ENCODE data around the gene KDM2A. TPM values are rescaled to one million over a fixed set of nuclear protein-coding genes. Genes with fewer than 3 reads are reported as not detected.

KDM2A gene
- total and polyA plus RNA-seq, 2 donors: 27.4 to 42.0 TPM

DNA sequence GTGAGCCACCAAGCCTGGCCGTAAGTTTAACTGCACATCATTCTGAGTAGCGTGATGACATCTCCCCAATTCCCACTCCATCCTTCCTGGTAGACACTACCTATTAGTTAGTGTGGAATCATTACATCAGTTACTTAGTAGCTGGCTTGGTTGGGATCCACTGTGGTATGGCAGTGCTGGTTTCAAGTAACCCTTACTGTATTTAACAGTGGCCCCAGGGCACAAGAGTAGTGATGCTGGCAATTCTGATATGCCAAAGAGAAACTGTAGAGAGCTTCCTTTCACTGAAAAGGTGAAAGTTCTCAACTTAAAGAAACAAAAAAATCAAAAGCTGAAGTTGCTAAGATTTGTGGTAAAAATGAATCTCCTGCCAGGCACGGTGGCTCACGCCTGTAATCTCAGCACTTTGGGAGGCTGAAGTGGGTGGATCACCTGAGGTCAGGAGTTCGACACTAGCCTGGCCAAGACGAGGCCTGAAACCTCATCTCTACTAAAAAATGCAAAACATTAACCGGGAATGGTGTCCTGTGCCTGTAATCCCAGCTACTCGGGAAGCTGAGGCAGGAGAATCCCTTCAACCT lies 35.2 kb upstream of the KDM2A start:
- no peak overlapping the region for H3K4me3 ChIP-seq (ENCODE audit: low read length in 2 of 2)
- no peak overlapping the region for H3K27ac ChIP-seq (ENCODE audit: low read depth in 1 of 2, low read length in 1 of 2)

DNA sequence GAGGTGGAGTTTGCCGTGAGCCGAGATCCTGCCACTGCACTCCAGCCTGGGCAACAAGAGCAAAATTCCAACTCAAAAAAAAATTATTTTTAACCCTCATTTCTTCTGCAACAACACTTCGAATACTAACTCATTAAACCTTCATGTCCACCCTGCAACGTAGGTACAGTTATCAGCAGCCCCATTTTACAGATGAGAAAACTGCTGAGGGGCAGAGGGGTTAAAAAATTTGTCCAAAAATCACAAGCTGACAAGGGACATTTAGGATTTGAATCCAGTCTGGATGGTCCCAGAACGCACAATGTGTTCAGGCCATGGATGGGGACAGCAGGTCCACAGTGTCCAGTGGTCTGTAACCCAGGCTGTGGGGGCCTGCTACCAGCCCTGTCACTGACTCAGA lies 33.4 kb upstream of the KDM2A start:
- peaks cover 0 to 4% of the 10 kb centered on the region in 2 donors for H3K9me3 ChIP-seq (ENCODE audit: control insufficient read depth in 2 of 2, insufficient read depth in 1 of 2, low read length in 1 of 2)
- no peaks in the 10 kb centered on the region for H3K36me3 ChIP-seq (ENCODE audit: control insufficient read depth in 2 of 2, insufficient read depth in 2 of 2, low read length in 1 of 2)
- peaks cover 2 to 13% of the 10 kb centered on the region in 2 donors for H3K27me3 ChIP-seq (ENCODE audit: control insufficient read depth in 2 of 2, insufficient read depth in 1 of 2, low read length in 1 of 2)
- no peak overlapping the region for H3K27ac ChIP-seq (ENCODE audit: low read depth in 1 of 2, low read length in 1 of 2)
- H3K4me3 ChIP-seq (ENCODE audit: low read length in 2 of 2): no peak overlapping the region
- DNase-seq (ENCODE audit: low read depth in 6 of 9, low spot score in 9 of 9): no peak
- peaks cover 3 to 12% of the 10 kb centered on the region in 2 donors for H3K4me1 ChIP-seq (ENCODE audit: control insufficient read depth in 2 of 2, insufficient read depth in 2 of 2, low read length in 2 of 2)
- 96% methylated on average over 5 of the region's 5 CpGs for WGBS

More for the DNA sequence above, 35.2 kb upstream of the KDM2A start:
- Histone ChIP-seq H3K27me3 (ENCODE audit: control insufficient read depth in 2 of 2, insufficient read depth in 1 of 2, low read length in 1 of 2) (peaks cover 2 to 13% of the 10 kb centered on the region in 2 donors), H3K9me3 (ENCODE audit: control insufficient read depth in 2 of 2, insufficient read depth in 1 of 2, low read length in 1 of 2) (peaks cover 0 to 4% of the 10 kb centered on the region in 2 donors), H3K36me3 (ENCODE audit: control insufficient read depth in 2 of 2, insufficient read depth in 2 of 2, low read length in 1 of 2) (no peaks in the 10 kb centered on the region), H3K4me1 (ENCODE audit: control insufficient read depth in 2 of 2, insufficient read depth in 2 of 2, low read length in 2 of 2) (peaks cover 3 to 12% of the 10 kb centered on the region in 2 donors)
- WGBS: 89% methylated on average over 8 of the region's 8 CpGs
- no peak for DNase-seq (ENCODE audit: low read depth in 6 of 9, low spot score in 9 of 9)

DNA sequence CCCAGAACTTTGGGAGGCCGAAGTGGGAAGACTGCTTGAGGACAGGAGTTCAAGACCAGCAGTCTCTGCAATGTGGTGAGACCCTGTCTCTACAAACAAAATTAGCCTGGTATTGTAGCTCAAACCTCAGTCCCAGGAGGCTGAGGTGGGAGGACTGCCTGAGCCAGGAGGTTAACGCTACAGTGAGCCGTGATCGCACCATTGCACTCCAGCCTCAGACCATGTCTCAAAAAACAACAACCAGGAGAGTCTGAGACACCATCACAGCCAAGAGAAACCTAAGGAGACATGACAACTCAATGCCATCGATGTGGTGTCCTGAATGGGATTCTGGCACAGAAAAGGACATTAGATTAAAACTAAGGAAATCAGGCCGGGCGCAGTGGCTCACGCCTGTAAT lies 28.3 kb upstream of the KDM2A start:
- H3K4me1 ChIP-seq (ENCODE audit: control insufficient read depth in 2 of 2, insufficient read depth in 2 of 2, low read length in 2 of 2): no peaks in the 10 kb centered on the region
- no peak for DNase-seq (ENCODE audit: low read depth in 6 of 9, low spot score in 9 of 9)
- no peaks in the 10 kb centered on the region for H3K36me3 ChIP-seq (ENCODE audit: control insufficient read depth in 2 of 2, insufficient read depth in 2 of 2, low read length in 1 of 2)
- H3K27ac ChIP-seq (ENCODE audit: low read depth in 1 of 2, low read length in 1 of 2): no peak overlapping the region
- no peak overlapping the region for H3K4me3 ChIP-seq (ENCODE audit: low read length in 2 of 2)
- H3K9me3 ChIP-seq (ENCODE audit: control insufficient read depth in 2 of 2, insufficient read depth in 1 of 2, low read length in 1 of 2): no peaks in the 10 kb centered on the region
- H3K27me3 ChIP-seq (ENCODE audit: control insufficient read depth in 2 of 2, insufficient read depth in 1 of 2, low read length in 1 of 2): no peaks in the 10 kb centered on the region
- 95% methylated on average over 8 of the region's 8 CpGs for WGBS

DNA sequence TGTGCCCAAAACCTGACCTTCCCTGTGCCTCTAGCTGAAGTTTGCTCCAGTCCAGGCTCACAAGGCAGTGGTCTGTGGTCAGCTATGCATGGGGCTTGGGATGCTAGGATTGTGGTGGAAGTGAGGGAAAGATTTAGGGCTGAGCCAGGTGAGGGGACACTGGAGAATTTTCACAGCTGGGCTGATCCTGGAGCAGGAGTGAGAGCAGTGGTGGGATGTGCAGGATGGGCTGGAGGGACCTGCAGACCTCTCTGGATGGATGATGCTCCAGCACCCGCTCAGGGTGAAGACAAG lies 23.9 kb upstream of the KDM2A start:
- H3K27ac ChIP-seq (ENCODE audit: low read depth in 1 of 2, low read length in 1 of 2): no peak overlapping the region
- H3K36me3 ChIP-seq (ENCODE audit: control insufficient read depth in 2 of 2, insufficient read depth in 2 of 2, low read length in 1 of 2): no peaks in the 10 kb centered on the region
- H3K9me3 ChIP-seq (ENCODE audit: control insufficient read depth in 2 of 2, insufficient read depth in 1 of 2, low read length in 1 of 2): no peaks in the 10 kb centered on the region
- 100% methylated on average over 1 of the region's 1 CpG for WGBS
- no peak for DNase-seq (ENCODE audit: low read depth in 6 of 9, low spot score in 9 of 9)
- no peak overlapping the region for H3K4me3 ChIP-seq (ENCODE audit: low read length in 2 of 2)
- H3K27me3 ChIP-seq (ENCODE audit: control insufficient read depth in 2 of 2, insufficient read depth in 1 of 2, low read length in 1 of 2): no peaks in the 10 kb centered on the region
- peaks cover 2 to 9% of the 10 kb centered on the region in 2 donors for H3K4me1 ChIP-seq (ENCODE audit: control insufficient read depth in 2 of 2, insufficient read depth in 2 of 2, low read length in 2 of 2)

DNA sequence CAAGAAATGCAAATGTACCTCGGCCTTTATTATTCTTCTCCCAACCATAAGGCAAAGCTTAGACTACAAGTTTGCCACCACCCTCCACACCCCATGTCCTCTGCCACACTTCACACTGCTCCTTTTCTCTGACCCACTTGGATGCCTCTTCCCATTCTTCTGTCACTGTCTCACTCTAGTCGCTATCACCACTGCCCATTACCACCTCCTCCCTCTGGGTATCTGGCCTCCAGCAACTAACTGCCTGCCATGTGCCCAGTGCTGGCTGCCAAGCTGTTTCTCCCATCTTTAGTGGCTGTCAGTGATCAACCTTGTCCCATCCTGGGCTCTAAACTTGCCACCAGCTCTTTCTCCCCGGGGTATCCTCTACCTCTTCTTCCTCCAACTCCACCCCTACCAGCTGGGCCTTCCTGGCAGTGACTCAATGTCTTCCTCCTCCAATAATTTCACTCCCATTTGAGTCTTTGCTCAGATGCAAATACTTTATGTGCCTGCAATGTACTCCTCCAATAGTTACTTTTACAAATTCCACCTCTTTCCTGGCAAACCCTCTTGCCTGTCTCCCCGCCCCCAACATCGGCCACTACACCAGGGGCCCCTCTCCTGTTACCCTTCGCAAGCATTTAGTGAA lies 20.1 kb upstream of the KDM2A start:
- H3K27ac ChIP-seq (ENCODE audit: low read depth in 1 of 2, low read length in 1 of 2): no peak overlapping the region
- H3K9me3 ChIP-seq (ENCODE audit: control insufficient read depth in 2 of 2, insufficient read depth in 1 of 2, low read length in 1 of 2): no peaks in the 10 kb centered on the region
- 89% methylated on average over 6 of the region's 6 CpGs for WGBS
- H3K27me3 ChIP-seq (ENCODE audit: control insufficient read depth in 2 of 2, insufficient read depth in 1 of 2, low read length in 1 of 2): no peaks in the 10 kb centered on the region
- no peaks in the 10 kb centered on the region for H3K36me3 ChIP-seq (ENCODE audit: control insufficient read depth in 2 of 2, insufficient read depth in 2 of 2, low read length in 1 of 2)
- H3K4me1 ChIP-seq (ENCODE audit: control insufficient read depth in 2 of 2, insufficient read depth in 2 of 2, low read length in 2 of 2): peaks cover 7 to 25% of the 10 kb centered on the region in 2 donors
- H3K4me3 ChIP-seq (ENCODE audit: low read length in 2 of 2): no peak overlapping the region
- DNase-seq (ENCODE audit: low read depth in 6 of 9, low spot score in 9 of 9): no peak

DNA sequence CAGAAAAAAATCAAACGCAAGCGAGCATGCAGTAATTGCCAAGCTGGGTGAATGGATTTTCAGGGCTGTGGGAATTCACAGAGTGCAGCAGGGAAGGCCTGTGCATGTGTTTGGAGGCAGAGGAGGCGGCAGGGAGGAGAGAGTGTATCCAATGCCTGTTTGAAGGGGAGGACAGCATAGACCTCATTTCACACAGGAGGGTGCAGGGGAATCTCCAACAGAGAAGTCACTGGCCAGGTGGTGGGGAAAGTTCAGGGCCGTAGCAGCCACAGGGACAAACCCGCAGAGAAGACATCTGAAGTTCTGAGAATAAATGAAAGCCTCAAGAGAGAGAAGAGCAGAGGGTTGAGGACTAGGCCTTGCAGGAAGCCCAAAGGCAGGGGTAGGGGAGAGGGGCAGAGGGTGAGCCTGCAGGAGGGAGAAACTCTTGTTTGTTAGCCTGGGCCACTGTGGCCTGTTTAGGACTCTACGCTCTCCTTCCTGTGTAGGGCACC lies 19.2 kb upstream of the KDM2A start:
- peak overlapping the region; percentile 44 to 77 for H3K27ac ChIP-seq (ENCODE audit: low read depth in 1 of 2, low read length in 1 of 2)
- peaks cover 9 to 35% of the 10 kb centered on the region in 2 donors for H3K4me1 ChIP-seq (ENCODE audit: control insufficient read depth in 2 of 2, insufficient read depth in 2 of 2, low read length in 2 of 2)
- no peak overlapping the region for H3K4me3 ChIP-seq (ENCODE audit: low read length in 2 of 2)
- 90% methylated on average over 6 of the region's 6 CpGs for WGBS
- DNase-seq (ENCODE audit: low read depth in 6 of 9, low spot score in 9 of 9): peak in 1 of 9 donors; percentile 52
- no peaks in the 10 kb centered on the region for H3K27me3 ChIP-seq (ENCODE audit: control insufficient read depth in 2 of 2, insufficient read depth in 1 of 2, low read length in 1 of 2)
- no peaks in the 10 kb centered on the region for H3K36me3 ChIP-seq (ENCODE audit: control insufficient read depth in 2 of 2, insufficient read depth in 2 of 2, low read length in 1 of 2)
- no peaks in the 10 kb centered on the region for H3K9me3 ChIP-seq (ENCODE audit: control insufficient read depth in 2 of 2, insufficient read depth in 1 of 2, low read length in 1 of 2)

DNA sequence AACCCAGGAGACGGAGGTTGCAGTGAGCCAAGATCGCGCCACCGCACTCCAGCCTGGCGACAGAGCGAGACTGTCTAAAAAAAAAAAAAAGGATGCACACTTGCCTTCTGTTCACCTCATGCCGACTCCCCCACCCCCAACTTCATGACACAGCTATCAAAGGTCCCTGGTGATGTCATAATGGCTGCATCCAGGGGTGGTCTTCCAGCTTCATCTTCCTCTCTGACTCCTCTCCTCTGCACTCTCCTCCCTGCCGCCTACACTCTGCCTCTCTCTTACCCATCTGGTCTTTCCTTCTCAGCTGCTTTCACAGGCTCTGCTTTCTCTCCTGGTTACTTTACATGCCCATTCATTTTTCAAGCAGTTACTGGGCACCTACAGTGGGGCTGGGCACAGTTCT lies 16.4 kb upstream of the KDM2A start:
- H3K36me3 ChIP-seq (ENCODE audit: control insufficient read depth in 2 of 2, insufficient read depth in 2 of 2, low read length in 1 of 2): no peaks in the 10 kb centered on the region
- peaks cover 9 to 39% of the 10 kb centered on the region in 2 donors for H3K4me1 ChIP-seq (ENCODE audit: control insufficient read depth in 2 of 2, insufficient read depth in 2 of 2, low read length in 2 of 2)
- H3K4me3 ChIP-seq (ENCODE audit: low read length in 2 of 2): no peak overlapping the region
- 95% methylated on average over 8 of the region's 8 CpGs for WGBS
- no peaks in the 10 kb centered on the region for H3K27me3 ChIP-seq (ENCODE audit: control insufficient read depth in 2 of 2, insufficient read depth in 1 of 2, low read length in 1 of 2)
- no peak for DNase-seq (ENCODE audit: low read depth in 6 of 9, low spot score in 9 of 9)
- H3K9me3 ChIP-seq (ENCODE audit: control insufficient read depth in 2 of 2, insufficient read depth in 1 of 2, low read length in 1 of 2): no peaks in the 10 kb centered on the region
- peak overlapping the region in 1 of 2 donors; percentile 55 for H3K27ac ChIP-seq (ENCODE audit: low read depth in 1 of 2, low read length in 1 of 2)

DNA sequence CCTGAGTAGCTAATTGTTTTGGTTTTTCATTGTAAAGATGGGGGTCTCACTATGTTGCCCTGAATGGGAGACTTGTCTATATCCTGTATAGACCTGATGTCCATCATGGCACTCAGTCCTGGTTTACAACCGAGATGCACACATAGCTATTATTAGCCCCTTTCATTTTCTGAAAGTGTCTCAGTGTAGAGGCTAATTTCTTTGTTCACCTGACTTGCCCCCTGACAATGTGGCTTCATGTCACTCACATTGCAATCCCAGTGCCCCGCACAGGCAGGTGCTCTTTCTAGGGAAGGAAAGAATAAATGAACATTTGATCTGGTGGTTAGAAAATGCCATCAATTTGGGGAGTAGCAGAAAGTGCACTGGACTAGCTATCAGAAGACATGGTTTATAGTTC lies 13.1 kb upstream of the KDM2A start:
- no peaks in the 10 kb centered on the region for H3K27me3 ChIP-seq (ENCODE audit: control insufficient read depth in 2 of 2, insufficient read depth in 1 of 2, low read length in 1 of 2)
- H3K4me3 ChIP-seq (ENCODE audit: low read length in 2 of 2): no peak overlapping the region
- DNase-seq (ENCODE audit: low read depth in 6 of 9, low spot score in 9 of 9): no peak
- no peaks in the 10 kb centered on the region for H3K9me3 ChIP-seq (ENCODE audit: control insufficient read depth in 2 of 2, insufficient read depth in 1 of 2, low read length in 1 of 2)
- peaks cover 6 to 30% of the 10 kb centered on the region in 2 donors for H3K4me1 ChIP-seq (ENCODE audit: control insufficient read depth in 2 of 2, insufficient read depth in 2 of 2, low read length in 2 of 2)
- 94% methylated on average over 2 of the region's 2 CpGs for WGBS
- no peak overlapping the region for H3K27ac ChIP-seq (ENCODE audit: low read depth in 1 of 2, low read length in 1 of 2)
- H3K36me3 ChIP-seq (ENCODE audit: control insufficient read depth in 2 of 2, insufficient read depth in 2 of 2, low read length in 1 of 2): no peaks in the 10 kb centered on the region

DNA sequence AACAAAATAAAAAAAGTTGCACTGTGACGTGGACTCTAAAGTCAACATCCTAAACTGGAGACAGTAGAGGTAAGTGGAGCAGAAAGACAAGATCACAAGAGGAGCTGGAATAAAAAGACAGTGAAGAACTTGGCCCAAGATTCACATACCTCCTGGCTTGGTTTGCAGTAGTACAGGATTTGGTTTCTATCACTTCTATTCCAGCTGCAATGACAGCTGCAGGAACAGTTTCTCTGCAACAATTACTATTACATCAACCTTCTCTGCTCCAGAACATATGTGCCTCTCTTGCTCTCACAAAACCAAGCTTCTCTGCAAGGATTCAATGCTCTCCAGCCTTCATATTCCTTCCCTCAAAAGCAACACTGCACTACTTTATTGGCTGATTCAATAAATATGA lies 7.8 kb upstream of the KDM2A start:
- Histone ChIP-seq H3K9me3 (ENCODE audit: control insufficient read depth in 2 of 2, insufficient read depth in 1 of 2, low read length in 1 of 2) (no peaks in the 10 kb centered on the region), H3K27ac (ENCODE audit: low read depth in 1 of 2, low read length in 1 of 2) (peak overlapping the region in 1 of 2 donors; percentile 48), H3K4me1 (ENCODE audit: control insufficient read depth in 2 of 2, insufficient read depth in 2 of 2, low read length in 2 of 2) (peaks cover 3 to 33% of the 10 kb centered on the region in 2 donors), H3K27me3 (ENCODE audit: control insufficient read depth in 2 of 2, insufficient read depth in 1 of 2, low read length in 1 of 2) (no peaks in the 10 kb centered on the region), H3K4me3 (ENCODE audit: low read length in 2 of 2) (no peak overlapping the region), H3K36me3 (ENCODE audit: control insufficient read depth in 2 of 2, insufficient read depth in 2 of 2, low read length in 1 of 2) (no peaks in the 10 kb centered on the region)
- 90% methylated on average over 1 of the region's 1 CpG for WGBS
- DNase-seq (ENCODE audit: low read depth in 6 of 9, low spot score in 9 of 9): peak in 1 of 9 donors; percentile 26

All from thymus (tissue), 11 donors.